Thoracic aorta (tissue), 2 donors: ENCODE results near the gene PLD4. TPM values are rescaled to one million over a fixed set of nuclear protein-coding genes. Genes with fewer than 3 reads are reported as not detected.

Experiments
- ATAC-seq: fragments of 150-250 bp; one replicate; pipeline ENCODE4 v1.8.0; 2017; ENCODE audit warnings: low read depth; ENCODE audit not compliant: insufficient number of reproducible peaks, low FRiP score
- DNase-seq: peaks from one replicate; pipeline ENCODE4 v3.0.0-alpha.2; 2020; ENCODE audit warnings: low spot score
- H3K27ac ChIP-seq, 2 donors: fragments of 200-600 bp; sonication (generic); 1 replicate in 1 of 2; 2 replicates in 1 of 2; pipeline ENCODE4 v1.5.1; 2016; ENCODE audit warnings: mild to moderate bottlenecking in 2 of 2, moderate library complexity in 2 of 2
- H3K27me3 ChIP-seq: fragments of 200-600 bp; sonication (generic); replicated peaks from 2 replicates; pipeline ENCODE4 v1.6.0; 2016; ENCODE audit warnings: mild to moderate bottlenecking; ENCODE audit not compliant: insufficient read depth
- H3K36me3 ChIP-seq: fragments of 200-600 bp; sonication (generic); one replicate; pipeline ENCODE4 v1.5.1; 2016
- H3K4me1 ChIP-seq, 2 donors: fragments of 200-600 bp; sonication (generic); 1 replicate in 1 of 2; 2 replicates in 1 of 2; pipeline versions ENCODE4 v1.5.1 to v1.6.0; 2016; ENCODE audit warnings: low read depth in 2 of 2, mild to moderate bottlenecking in 1 of 2; ENCODE audit not compliant: control insufficient read depth in 1 of 2
- H3K4me3 ChIP-seq: fragments of 200-600 bp; sonication (generic); 2 replicates; pipeline ENCODE4 v1.5.1; 2016; ENCODE audit warnings: mild to moderate bottlenecking
- H3K9me3 ChIP-seq: fragments of 200-600 bp; sonication (generic); 2 replicates; pipeline ENCODE4 v1.5.1; 2016
- CTCF ChIP-seq: fragments of 200-600 bp; sonication (generic); IDR thresholded peaks from one replicate; pipeline ENCODE4 v1.5.1; 2019; ENCODE audit warnings: antibody characterized with exemption
- total RNA-seq, 2 donors: library from RNA; depleted of rRNA; stranded (reverse); fragments of >200 nt; gene quantifications; one replicate each; pipeline versions ENCODE4 v1.1.0 to v1.2.3, GENCODE V29; 2016

Gene PLD4
- total RNA-seq, 2 donors from 2014 or later: 0.35 TPM; not detected in 1

- H3K27ac ChIP-seq: no peak overlapping the region
- no peak overlapping the region for H3K4me3 ChIP-seq
- peaks cover 0 to 9% of the 10 kb centered on the region in 2 donors for H3K4me1 ChIP-seq
- DNase-seq (no peak), ATAC-seq (no peak)
- H3K27me3 ChIP-seq: no peaks in the 10 kb centered on the region
- H3K9me3 ChIP-seq: no peaks in the 10 kb centered on the region
- H3K36me3 ChIP-seq: peaks cover 2% of the 10 kb centered on the region
- no peak for TF ChIP-seq CTCF
These were observed 13.2 kb downstream of the PLD4 start for GRCh38 chr14:104937694-104938365.

- no peaks in the 10 kb centered on the region for H3K27me3 ChIP-seq
- DNase-seq (no peak), ATAC-seq (no peak)
- no peak overlapping the region for H3K4me3 ChIP-seq
- H3K27ac ChIP-seq: no peak overlapping the region
- peaks cover 2% of the 10 kb centered on the region for H3K36me3 ChIP-seq
- no peaks in the 10 kb centered on the region for H3K9me3 ChIP-seq
- no peak for TF ChIP-seq CTCF
- H3K4me1 ChIP-seq: peaks cover 0 to 8% of the 10 kb centered on the region in 2 donors
These were observed 13.8 kb downstream of the PLD4 start for GRCh38 chr14:104938436-104938835.

GRCh38 chr14:104938960-104939359, 14.3 kb downstream of the PLD4 start:
- Histone ChIP-seq H3K27me3 (no peaks in the 10 kb centered on the region), H3K4me3 (no peak overlapping the region), H3K4me1 (peaks cover 0 to 8% of the 10 kb centered on the region in 2 donors), H3K36me3 (peaks cover 2% of the 10 kb centered on the region), H3K9me3 (no peaks in the 10 kb centered on the region), H3K27ac (no peak overlapping the region)
- no peak for TF ChIP-seq CTCF
- ATAC-seq (no peak), DNase-seq (no peak)

GRCh38 chr14:104939666-104940410, 15.2 kb downstream of the PLD4 start:
- Histone ChIP-seq H3K4me3 (no peak overlapping the region), H3K27ac (no peak overlapping the region), H3K4me1 (no peaks in the 10 kb centered on the region), H3K36me3 (peaks cover 2% of the 10 kb centered on the region), H3K27me3 (no peaks in the 10 kb centered on the region), H3K9me3 (no peaks in the 10 kb centered on the region)
- ATAC-seq: no peak
- DNase-seq: no peak
- no peak for TF ChIP-seq CTCF

- ATAC-seq (no peak), DNase-seq (no peak)
- no peak overlapping the region for H3K4me3 ChIP-seq
- no peak overlapping the region for H3K27ac ChIP-seq
- no peak for TF ChIP-seq CTCF
- no peaks in the 10 kb centered on the region for H3K4me1 ChIP-seq
- H3K9me3 ChIP-seq: no peaks in the 10 kb centered on the region
- peaks cover 2% of the 10 kb centered on the region for H3K36me3 ChIP-seq
- no peaks in the 10 kb centered on the region for H3K27me3 ChIP-seq
These were observed 16.0 kb downstream of the PLD4 start for GRCh38 chr14:104940526-104941150.
